Loucy (cell line): ENCODE results near the gene BMF.

ENCODE experiments used
- H2AFZ ChIP-seq: fragments of 200-600 bp; sonication (generic); 2 replicates; pipeline ENCODE4 v1.6.0; 2016; ENCODE audit warnings: antibody characterized with exemption, mild to moderate bottlenecking, low read length, moderate library complexity
- H3F3A ChIP-seq: fragments of 200-600 bp; 2 replicates; pipeline ENCODE4 v1.6.0; 2016; ENCODE audit warnings: antibody characterized with exemption, low read depth, mild to moderate bottlenecking
- H3K27me3 ChIP-seq: fragments of 200-600 bp; sonication (generic); 2 replicates; pipeline ENCODE4 v1.6.1; 2014; ENCODE audit warnings: low read length, mild to moderate bottlenecking; ENCODE audit not compliant: insufficient read depth, poor library complexity, severe bottlenecking
- H3K36me3 ChIP-seq: fragments of 200-600 bp; sonication (generic); 2 replicates; pipeline ENCODE4 v1.6.1; 2016; ENCODE audit warnings: low read length; ENCODE audit not compliant: insufficient read depth
- H3K4me1 ChIP-seq: fragments of 200-600 bp; sonication (generic); 2 replicates; pipeline ENCODE4 v1.5.1; 2014; ENCODE audit warnings: low read length, mild to moderate bottlenecking; ENCODE audit not compliant: insufficient read depth, poor library complexity, severe bottlenecking
- H3K4me2 ChIP-seq: fragments of 200-600 bp; sonication (generic); 2 replicates; pipeline ENCODE4 v1.6.0; 2014; ENCODE audit warnings: antibody characterized with exemption, low read length, low read depth, mild to moderate bottlenecking; ENCODE audit not compliant: poor library complexity, severe bottlenecking
- H3K4me3 ChIP-seq: fragments of 200-600 bp; sonication (generic); 2 replicates; pipeline ENCODE4 v1.5.1; 2014; ENCODE audit warnings: low read length, mild to moderate bottlenecking, mixed read lengths; ENCODE audit not compliant: poor library complexity, severe bottlenecking
- H3K79me2 ChIP-seq: fragments of 200-600 bp; sonication (generic); 2 replicates; pipeline ENCODE4 v1.6.1; 2014; ENCODE audit warnings: low read length; ENCODE audit not compliant: insufficient read depth
- H3K9ac ChIP-seq: fragments of 200-600 bp; sonication (generic); 2 replicates; pipeline ENCODE4 v1.6.0; 2014; ENCODE audit warnings: mild to moderate bottlenecking, low read depth, low read length, moderate library complexity; ENCODE audit not compliant: poor library complexity, severe bottlenecking
- H3K9me2 ChIP-seq: fragments of 200-600 bp; sonication (generic); replicated peaks from 2 replicates; pipeline ENCODE4 v1.6.1; 2016; ENCODE audit warnings: low read depth, low read length, mixed read lengths
- H3K9me3 ChIP-seq: fragments of 200-600 bp; sonication (generic); 2 replicates; pipeline ENCODE4 v1.6.1; 2014; ENCODE audit warnings: mild to moderate bottlenecking, antibody characterized with exemption, low read length, low read depth; ENCODE audit not compliant: insufficient read depth
- H4K20me1 ChIP-seq: fragments of 200-600 bp; sonication (generic); 2 replicates; pipeline ENCODE4 v1.6.0; 2014; ENCODE audit warnings: antibody characterized with exemption, low read length, mild to moderate bottlenecking; ENCODE audit not compliant: insufficient read depth, poor library complexity, severe bottlenecking
- CTCF ChIP-seq: fragments of 200-600 bp; sonication (generic); conservative IDR thresholded peaks from 2 replicates; pipeline ENCODE4 v1.5.1; 2014; ENCODE audit warnings: mild to moderate bottlenecking, antibody characterized with exemption, low read length
- EZH2phosphoT487 ChIP-seq: fragments of 200-600 bp; IDR thresholded peaks from 2 replicates; pipeline ENCODE4 v1.6.1; 2018; ENCODE audit warnings: antibody characterized with exemption, mild to moderate bottlenecking, moderate library complexity, borderline replicate concordance

BMF gene

DNA sequence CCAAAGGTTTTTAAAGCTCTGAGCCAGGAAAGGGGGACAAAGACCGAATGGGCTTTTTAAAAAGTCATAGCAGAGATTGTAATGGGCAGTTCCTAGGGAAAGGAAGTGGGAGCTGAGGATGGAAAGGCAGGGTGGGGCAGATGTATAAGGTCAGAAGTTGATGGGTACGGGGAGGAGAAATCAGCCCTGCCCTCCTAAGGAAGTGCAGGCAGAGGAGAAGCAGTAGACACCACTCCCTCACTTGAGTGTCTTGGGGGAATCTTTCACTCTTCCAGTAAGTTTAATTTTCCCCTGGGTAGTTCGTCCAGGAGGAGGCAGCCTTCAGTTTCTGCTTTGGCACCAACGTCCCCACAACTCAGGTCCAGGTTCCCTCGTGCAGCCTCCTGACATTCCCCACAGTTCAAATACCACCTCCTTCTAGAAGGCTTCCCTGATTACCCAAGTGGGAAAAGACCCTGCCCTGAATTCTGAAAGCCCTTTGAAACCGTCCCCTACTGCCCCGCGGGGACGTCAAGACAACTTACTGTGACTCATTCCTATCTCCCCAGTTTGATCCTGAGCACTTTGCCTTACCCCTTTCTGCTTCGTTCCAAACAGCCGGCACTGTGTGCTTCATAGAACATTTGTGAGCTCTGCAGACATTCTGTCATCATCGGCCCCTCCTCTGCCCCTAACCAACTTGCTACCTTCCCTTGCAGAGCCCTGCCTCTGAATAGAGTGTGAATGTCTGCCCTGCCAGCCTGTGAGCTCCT, 55.4 kb downstream of the BMF start:
- Histone ChIP-seq H4K20me1 (no peaks in the 10 kb centered on the region), H3K9me2 (no peaks in the 10 kb centered on the region), H3K79me2 (no peaks in the 10 kb centered on the region), H3K4me1 (peaks cover 70% of the 10 kb centered on the region), H3K9me3 (no peaks in the 10 kb centered on the region), H3K4me2 (peak overlapping the region; percentile 68), H2AFZ (no peak overlapping the region), H3K27me3 (no peaks in the 10 kb centered on the region), H3F3A (0 out of 2 replicates have a peak, but pooled peaks cover 10% of the 10 kb centered on the region), H3K36me3 (no peaks in the 10 kb centered on the region), H3K9ac (peak overlapping the region; percentile 65), H3K4me3 (peak overlapping the region; percentile 50)
- TF ChIP-seq EZH2phosphoT487 (no peak), CTCF (peak; percentile 37)

DNA sequence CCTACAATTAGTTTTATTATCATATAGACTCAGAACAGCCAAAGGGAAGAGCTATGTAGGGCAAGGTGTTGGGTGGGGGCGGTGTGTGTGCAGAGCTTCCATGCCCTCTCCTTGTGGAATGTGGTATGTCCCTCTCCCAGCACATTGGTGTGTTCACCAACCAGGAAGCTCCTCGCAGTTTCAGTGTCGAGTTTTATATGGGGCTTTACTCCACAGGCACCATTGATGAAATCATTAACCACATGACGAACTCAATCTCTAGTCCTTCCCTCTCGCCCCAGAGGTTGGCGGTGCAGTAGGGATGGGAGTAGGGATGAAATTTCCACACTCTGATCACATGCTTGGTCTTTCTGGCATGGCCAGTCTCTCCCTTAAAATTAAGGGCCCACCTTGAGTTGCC, 56.1 kb downstream of the BMF start:
- Histone ChIP-seq H3K27me3 (no peaks in the 10 kb centered on the region), H3K79me2 (no peaks in the 10 kb centered on the region), H2AFZ (no peak overlapping the region), H4K20me1 (no peaks in the 10 kb centered on the region), H3K36me3 (no peaks in the 10 kb centered on the region), H3F3A (0 out of 2 replicates have a peak, but pooled peaks cover 10% of the 10 kb centered on the region), H3K9ac (no peak overlapping the region), H3K9me3 (no peaks in the 10 kb centered on the region), H3K4me3 (no peak overlapping the region), H3K4me2 (peak overlapping the region; percentile 68), H3K9me2 (no peaks in the 10 kb centered on the region), H3K4me1 (peaks cover 75% of the 10 kb centered on the region)
- TF ChIP-seq CTCF (no peak), EZH2phosphoT487 (no peak)

DNA sequence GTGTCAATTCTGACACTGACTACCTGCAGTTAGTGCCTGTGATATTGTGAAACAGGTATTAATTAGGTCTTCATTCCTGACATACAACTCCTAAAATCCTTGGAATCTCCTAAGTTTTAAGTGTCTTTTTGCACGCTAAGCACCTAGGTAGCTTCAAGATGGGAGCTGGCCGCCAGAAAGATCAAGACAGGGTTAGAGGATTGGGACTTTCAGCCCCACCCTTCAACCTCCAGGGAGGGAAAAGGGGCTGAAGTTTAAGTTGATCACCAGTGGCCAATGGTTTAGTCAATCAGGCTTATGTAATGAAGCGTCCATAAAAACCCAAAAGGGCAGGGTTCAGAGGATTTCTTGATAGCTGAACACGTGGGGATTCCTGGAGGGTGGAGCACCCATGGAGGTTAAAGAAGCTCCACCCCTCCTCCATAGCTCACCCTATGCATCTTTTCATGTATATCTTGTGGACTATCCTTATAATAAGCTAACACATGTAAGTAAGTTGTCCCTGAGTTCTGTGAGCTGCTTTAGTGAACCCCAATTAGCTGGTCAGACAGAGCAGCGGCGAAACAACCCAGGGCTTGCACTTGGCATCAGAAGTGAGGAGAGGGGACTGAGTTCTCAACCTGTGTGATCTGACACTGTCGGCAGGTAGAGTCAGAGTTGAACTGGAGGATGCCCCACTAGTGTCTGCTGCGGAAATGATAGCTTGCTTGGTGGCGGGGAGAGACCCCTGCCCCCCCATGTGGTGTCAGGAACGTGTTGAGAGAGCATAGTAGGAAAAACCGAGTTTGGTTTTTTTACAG, 56.9 kb downstream of the BMF start:
- Histone ChIP-seq H3K79me2 (no peaks in the 10 kb centered on the region), H2AFZ (no peak overlapping the region), H3K27me3 (no peaks in the 10 kb centered on the region), H4K20me1 (no peaks in the 10 kb centered on the region), H3K4me3 (no peak overlapping the region), H3K36me3 (no peaks in the 10 kb centered on the region), H3K9me3 (no peaks in the 10 kb centered on the region), H3K4me2 (no peak overlapping the region), H3K4me1 (peaks cover 83% of the 10 kb centered on the region), H3F3A (0 out of 2 replicates have a peak, but pooled peaks cover 10% of the 10 kb centered on the region), H3K9me2 (no peaks in the 10 kb centered on the region), H3K9ac (no peak overlapping the region)
- TF ChIP-seq EZH2phosphoT487 (no peak), CTCF (no peak)
